PC-9 (cell line): ENCODE results near the gene ERC1. TPM values are rescaled to one million over a fixed set of nuclear protein-coding genes. Genes with fewer than 3 reads are reported as not detected.

Experiments
- BruUV-seq: library from RNA; stranded (reverse); fragments of 400-500 nt; replicated peaks from 2 replicates; lab custom pipeline; 2021; lab: Mats Ljungman, UMichigan
- CTCF ChIA-PET: fragments of 300-600 bp; sonication (Branson Sonifier 250); formaldehyde crosslinking; loops from one replicate; lab custom pipeline; 2022; ENCODE audit warnings: antibody characterized with exemption; lab: Charles Lee
- POLR2A ChIA-PET: fragments of 300-600 bp; sonication (Branson Sonifier 250); formaldehyde crosslinking; loops from one replicate; lab custom pipeline; 2022; ENCODE audit warnings: antibody characterized with exemption; ENCODE audit not compliant: unreplicated experiment; lab: Charles Lee
- DNase-seq, 2 experiments: peaks; one replicate each; pipeline versions ENCODE4 v3.0.0 to v3.0.0-alpha.2; 2015 to 2022; ENCODE audit warnings: mixed read lengths in 1 of 2
- H2AFZ ChIP-seq: fragments of 200-600 bp; sonication (generic); 2 replicates; pipeline ENCODE4 v1.8.1; 2017; ENCODE audit warnings: antibody characterized with exemption
- H3F3A ChIP-seq: fragments of 200-600 bp; sonication (generic); 2 replicates; pipeline ENCODE4 v1.8.1; 2017; ENCODE audit warnings: antibody characterized with exemption, mild to moderate bottlenecking, low read depth; ENCODE audit not compliant: insufficient read depth
- H3K27ac ChIP-seq: fragments of 200-600 bp; sonication (generic); 2 replicates; pipeline ENCODE4 v1.6.1; 2016; ENCODE audit warnings: mixed run types
- H3K27me3 ChIP-seq: fragments of 200-600 bp; sonication (generic); 2 replicates; pipeline ENCODE4 v1.6.1; 2016; ENCODE audit warnings: low read depth, mixed run types; ENCODE audit not compliant: insufficient read depth
- H3K36me3 ChIP-seq: fragments of 200-600 bp; sonication (generic); 2 replicates; pipeline ENCODE4 v1.6.1; 2016; ENCODE audit warnings: low read depth, mixed run types
- H3K4me1 ChIP-seq: fragments of 200-600 bp; sonication (generic); replicated peaks from 2 replicates; pipeline ENCODE4 v1.6.1; 2016; ENCODE audit warnings: mixed run types; ENCODE audit not compliant: insufficient read depth
- H3K4me2 ChIP-seq: fragments of 200-600 bp; sonication (generic); 2 replicates; pipeline ENCODE4 v1.6.1; 2017; ENCODE audit warnings: mixed run types
- H3K4me3 ChIP-seq: fragments of 200-600 bp; sonication (generic); 2 replicates; pipeline ENCODE4 v1.6.1; 2016; ENCODE audit warnings: mixed run types
- H3K79me2 ChIP-seq: fragments of 200-600 bp; sonication (generic); 2 replicates; pipeline ENCODE4 v1.6.1; 2017; ENCODE audit warnings: low read depth, mixed run types
- H3K9me2 ChIP-seq: fragments of 200-600 bp; sonication (generic); 2 replicates; pipeline ENCODE4 v1.8.1; 2017; ENCODE audit warnings: mild to moderate bottlenecking; ENCODE audit not compliant: insufficient read depth
- H3K9me3 ChIP-seq: fragments of 200-600 bp; sonication (generic); 2 replicates; pipeline ENCODE4 v1.8.1; 2016; ENCODE audit warnings: low read depth; ENCODE audit not compliant: insufficient read depth
- H4K20me1 ChIP-seq: fragments of 200-600 bp; sonication (generic); 2 replicates; pipeline ENCODE4 v1.8.1; 2017; ENCODE audit not compliant: insufficient read depth
- CTCF ChIP-seq: fragments of 200-600 bp; sonication (generic); conservative IDR thresholded peaks from 2 replicates; pipeline ENCODE4 v1.6.1; 2017; ENCODE audit warnings: mixed run types, antibody characterized with exemption, mild to moderate bottlenecking, moderate library complexity
- EZH2 ChIP-seq: fragments of 200-600 bp; sonication (generic); IDR thresholded peaks from 2 replicates; pipeline ENCODE4 v1.8.0; 2017; ENCODE audit warnings: antibody characterized with exemption, low read depth
- intact Hi-C: fragments of 100-400 bp; cut with micrococcal nuclease; formaldehyde crosslinking; loops from one replicate; pipeline ENCODE4 v1.10.0; 2022; ENCODE audit not compliant: unreplicated experiment
- total RNA-seq: library from RNA; stranded (reverse); gene quantifications from 2 replicates; pipeline ENCODE4 v1.2.3, GENCODE V29; 2021

Gene ERC1
- total RNA-seq, 1 experiment from 2014 or later = 52.0 TPM

DNA sequence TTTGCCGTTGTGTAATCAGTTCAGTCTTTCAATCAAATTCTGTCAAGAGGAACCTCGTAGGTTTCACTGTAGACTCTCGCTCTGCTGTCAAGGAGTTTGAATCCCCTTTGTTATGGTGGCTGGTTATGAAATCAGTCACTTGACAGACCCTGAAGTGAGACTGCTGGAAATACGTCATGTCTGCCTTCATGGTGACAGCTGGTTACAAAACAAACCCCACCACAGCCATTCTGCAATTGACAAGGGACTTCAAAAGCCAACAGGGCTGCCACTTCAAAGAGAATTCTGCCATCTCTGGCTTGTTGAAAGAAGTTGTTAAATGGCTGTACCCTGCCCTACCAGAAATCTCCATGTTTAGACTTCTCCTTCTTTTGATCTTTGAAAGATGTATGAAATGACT is 286.9 kb downstream of the ERC1 start:
- Histone ChIP-seq H3K4me3 (no peak overlapping the region), H3K27ac (no peak overlapping the region), H3K4me2 (no peak overlapping the region), H3F3A (no peaks in the 10 kb centered on the region), H3K36me3 (no peaks in the 10 kb centered on the region), H3K4me1 (no peaks in the 10 kb centered on the region), H2AFZ (no peak overlapping the region), H3K79me2 (no peaks in the 10 kb centered on the region), H3K27me3 (no peaks in the 10 kb centered on the region), H3K9me3 (no peaks in the 10 kb centered on the region), H3K9me2 (no peaks in the 10 kb centered on the region), H4K20me1 (no peaks in the 10 kb centered on the region)
- no peak for DNase-seq
- TF ChIP-seq EZH2 = no peak
- no peak for TF ChIP-seq CTCF
- CTCF ChIA-PET = no interaction called here
- intact Hi-C loops = loop anchor here (2.0 kb wide), 1 partner anchor 19 kb away; no protein-coding TSS in a partner anchor
- POLR2A ChIA-PET = no interaction called here
- BruUV-seq = no TSS peak

DNA sequence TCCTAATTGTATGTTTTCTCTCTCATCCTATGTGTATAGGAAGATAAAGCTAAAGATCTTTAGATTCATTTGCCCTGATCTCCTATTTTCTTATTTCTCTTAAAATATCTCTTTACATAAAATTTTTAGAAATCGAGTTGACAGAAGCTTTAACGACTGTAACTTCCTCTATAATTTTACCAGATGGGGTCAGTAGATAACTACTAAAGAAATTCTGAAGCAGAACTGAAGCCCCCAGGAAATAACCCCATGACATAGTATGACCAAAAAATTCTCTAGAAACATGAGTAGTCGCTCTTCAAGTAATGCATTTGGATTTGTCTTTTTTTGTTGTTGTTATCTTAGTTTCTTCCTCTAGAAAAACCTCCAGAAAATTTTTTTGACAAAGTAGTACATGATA is 288.0 kb downstream of the ERC1 start:
- ChIA-PET POLR2A (interaction anchor here (0.6 kb wide), 1 partner anchor 165 kb away, joined by 4 read pairs; no protein-coding TSS in a partner anchor), CTCF (no interaction called here)
- H3K27ac ChIP-seq = no peak overlapping the region
- no peak overlapping the region for H3K4me3 ChIP-seq
- no peaks in the 10 kb centered on the region for H3K79me2 ChIP-seq
- no peak overlapping the region for H3K4me2 ChIP-seq
- no TSS peak for BruUV-seq
- no peaks in the 10 kb centered on the region for H3K4me1 ChIP-seq
- H3K27me3 ChIP-seq = no peaks in the 10 kb centered on the region
- intact Hi-C loops = no loop called here
- no peaks in the 10 kb centered on the region for H3K36me3 ChIP-seq
- TF ChIP-seq CTCF = no peak
- TF ChIP-seq EZH2 = no peak
- DNase-seq = no peak
- no peak overlapping the region for H2AFZ ChIP-seq
- H3F3A ChIP-seq = no peaks in the 10 kb centered on the region
- H3K9me3 ChIP-seq = no peaks in the 10 kb centered on the region
- no peaks in the 10 kb centered on the region for H3K9me2 ChIP-seq
- no peaks in the 10 kb centered on the region for H4K20me1 ChIP-seq

DNA sequence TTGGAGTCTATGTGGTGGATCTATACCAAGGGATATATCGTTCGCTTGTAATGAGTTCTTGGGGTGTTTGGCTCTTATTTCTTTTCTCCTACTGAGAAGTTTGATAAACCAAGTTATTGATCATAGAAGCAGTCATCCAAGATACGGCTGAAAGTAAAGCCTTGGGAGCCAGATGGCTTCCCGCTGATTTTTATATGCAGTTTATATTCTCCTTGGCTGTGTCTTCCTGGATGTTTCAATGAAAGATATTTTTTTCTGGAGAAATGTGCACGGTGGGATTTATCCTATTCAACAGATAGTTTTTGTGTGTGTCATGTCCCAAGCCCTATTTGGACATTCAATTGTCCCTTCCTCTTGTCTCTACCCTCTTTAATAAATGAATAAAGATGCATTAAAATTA is 289.0 kb downstream of the ERC1 start:
- no peak overlapping the region for H3K27ac ChIP-seq
- H3K36me3 ChIP-seq = no peaks in the 10 kb centered on the region
- H3K9me3 ChIP-seq = no peaks in the 10 kb centered on the region
- H3F3A ChIP-seq = no peaks in the 10 kb centered on the region
- no peak overlapping the region for H3K4me2 ChIP-seq
- H2AFZ ChIP-seq = no peak overlapping the region
- H3K27me3 ChIP-seq = no peaks in the 10 kb centered on the region
- H4K20me1 ChIP-seq = no peaks in the 10 kb centered on the region
- TF ChIP-seq CTCF (no peak), EZH2 (no peak)
- no TSS peak for BruUV-seq
- ChIA-PET CTCF (no interaction called here), POLR2A (no interaction called here)
- intact Hi-C loops = no loop called here
- no peak overlapping the region for H3K4me3 ChIP-seq
- H3K9me2 ChIP-seq = no peaks in the 10 kb centered on the region
- no peaks in the 10 kb centered on the region for H3K79me2 ChIP-seq
- DNase-seq = no peak
- H3K4me1 ChIP-seq = no peaks in the 10 kb centered on the region
